Thyroid gland (tissue), 4 donors: Measurements from ENCODE around the gene TGM3.

Source experiments
- POLR2A ChIP-seq, 2 donors: fragments of 450-650 bp; IDR thresholded peaks; one replicate each; pipeline ENCODE4 v1.6.1; 2017; ENCODE audit warnings: antibody characterized with exemption in 2 of 2, mild to moderate bottlenecking in 2 of 2, moderate library complexity in 1 of 2
- TF ChIP-seq, protein P1 (sequence below), 6 experiments: fragments of 200-600 bp in 3 of 6; fragments of 450-650 bp in 3 of 6; sonication (generic) in 3 of 6; IDR thresholded peaks; one replicate each; pipeline ENCODE4 v1.5.1; 2016 to 2019; ENCODE audit warnings: antibody characterized with exemption in 6 of 6, mild to moderate bottlenecking in 2 of 6, inconsistent platforms in 1 of 6, moderate library complexity in 1 of 6

DNA sequence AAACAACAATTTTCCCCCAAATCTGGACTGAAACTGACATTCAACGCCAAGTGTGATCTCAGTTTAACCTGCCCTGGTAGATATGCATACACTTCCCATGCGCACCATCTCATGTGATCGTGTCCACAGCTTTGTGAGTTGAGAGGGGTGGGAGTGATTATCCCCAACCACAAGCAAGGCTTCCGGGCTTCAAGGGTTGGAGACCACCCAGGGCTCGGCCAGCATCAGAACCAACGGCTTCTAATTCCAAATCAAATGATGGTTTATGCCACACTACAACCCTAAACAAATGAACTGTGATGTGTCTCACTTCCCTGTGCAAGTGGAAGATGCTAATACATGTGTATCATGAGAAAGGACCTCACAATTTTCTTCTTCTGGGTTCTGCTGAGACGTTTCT is 515 bp upstream of the TGM3 start:
- no peak for TF ChIP-seq POLR2A (IDR thresholded peaks at IDR 0.05)
- TF ChIP-seq, protein P1, sequence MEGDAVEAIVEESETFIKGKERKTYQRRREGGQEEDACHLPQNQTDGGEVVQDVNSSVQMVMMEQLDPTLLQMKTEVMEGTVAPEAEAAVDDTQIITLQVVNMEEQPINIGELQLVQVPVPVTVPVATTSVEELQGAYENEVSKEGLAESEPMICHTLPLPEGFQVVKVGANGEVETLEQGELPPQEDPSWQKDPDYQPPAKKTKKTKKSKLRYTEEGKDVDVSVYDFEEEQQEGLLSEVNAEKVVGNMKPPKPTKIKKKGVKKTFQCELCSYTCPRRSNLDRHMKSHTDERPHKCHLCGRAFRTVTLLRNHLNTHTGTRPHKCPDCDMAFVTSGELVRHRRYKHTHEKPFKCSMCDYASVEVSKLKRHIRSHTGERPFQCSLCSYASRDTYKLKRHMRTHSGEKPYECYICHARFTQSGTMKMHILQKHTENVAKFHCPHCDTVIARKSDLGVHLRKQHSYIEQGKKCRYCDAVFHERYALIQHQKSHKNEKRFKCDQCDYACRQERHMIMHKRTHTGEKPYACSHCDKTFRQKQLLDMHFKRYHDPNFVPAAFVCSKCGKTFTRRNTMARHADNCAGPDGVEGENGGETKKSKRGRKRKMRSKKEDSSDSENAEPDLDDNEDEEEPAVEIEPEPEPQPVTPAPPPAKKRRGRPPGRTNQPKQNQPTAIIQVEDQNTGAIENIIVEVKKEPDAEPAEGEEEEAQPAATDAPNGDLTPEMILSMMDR (IDR thresholded peaks at IDR 0.05) = no peak
